Heart right ventricle (tissue), 16 donors: Measurements from ENCODE around the gene EIF4B. TPM values are rescaled to one million over a fixed set of nuclear protein-coding genes. Genes with fewer than 3 reads are reported as not detected.

ENCODE experiments used
- ATAC-seq, 8 donors: fragments of 200-7000 bp; cut with Tn5 transposase; one replicate each; pipeline ENCODE4 v1.9.1; 2020; ENCODE audit warnings: mild to moderate bottlenecking in 8 of 8, moderate library complexity in 8 of 8, moderate number of reproducible peaks in 1 of 8
- DNase-seq, 2 donors: peaks; one replicate each; pipeline ENCODE4 v3.0.0-alpha.2; 2020
- H3K27ac ChIP-seq, 10 donors: fragments of 200-600 bp; sonication (generic) in 2 of 10; one replicate each; pipeline versions ENCODE4 v1.5.0 to v1.8.0; 2020 to 2022; ENCODE audit warnings: mild to moderate bottlenecking in 3 of 10
- H3K27me3 ChIP-seq, 7 donors: fragments of 200-600 bp; one replicate each; pipeline ENCODE4 v1.8.0; 2021 to 2022; ENCODE audit warnings: mild to moderate bottlenecking in 2 of 7
- H3K36me3 ChIP-seq, 9 donors: fragments of 200-600 bp; sonication (generic) in 1 of 9; one replicate each; pipeline versions ENCODE4 v1.5.0 to v1.8.0; 2020 to 2022; ENCODE audit warnings: mild to moderate bottlenecking in 2 of 9
- H3K4me1 ChIP-seq, 9 donors: fragments of 200-600 bp; sonication (generic) in 1 of 9; one replicate each; pipeline versions ENCODE4 v1.5.0 to v1.8.0; 2020 to 2022; ENCODE audit warnings: mild to moderate bottlenecking in 4 of 9
- H3K4me3 ChIP-seq, 10 donors: fragments of 200-600 bp; sonication (generic) in 2 of 10; one replicate each; pipeline versions ENCODE4 v1.5.0 to v1.8.0; 2020 to 2022; ENCODE audit warnings: mild to moderate bottlenecking in 7 of 10, moderate library complexity in 2 of 10
- H3K9me3 ChIP-seq, 11 donors: fragments of 200-600 bp in 10 of 11; sonication (generic) in 2 of 11; one replicate each; pipeline versions ENCODE4 v1.5.0 to v1.8.0; 2013 to 2022; ENCODE audit warnings: mild to moderate bottlenecking in 2 of 11, control low read depth in 1 of 11, moderate library complexity in 1 of 11
- CTCF ChIP-seq, 9 donors: fragments of 200-600 bp; sonication (generic) in 2 of 9; IDR thresholded peaks; one replicate each; pipeline versions ENCODE4 v1.5.0 to v1.8.0; 2021 to 2022; ENCODE audit warnings: antibody characterized with exemption in 9 of 9, mild to moderate bottlenecking in 5 of 9, moderate library complexity in 1 of 9
- WGBS, 2 donors: extraction: QIAGEN DNeasy Blood & Tissue Kit; methylation state at CpG; one replicate each; pipeline ENCODE4 v1.1.7; 2013; ENCODE audit warnings: inconsistent platforms in 1 of 2; 5-methylcytosine and 5-hydroxymethylcytosine counted together
- intact Hi-C, 10 donors: fragments of 100-400 bp; cut with DNase I; formaldehyde crosslinking; loops; one replicate each; pipeline versions ENCODE4 v1.11.1 to v1.14.2; 2022
- polyA plus RNA-seq, 2 donors: library from polyadenylated mRNA; stranded (reverse); fragments of 200-250 nt; gene quantifications; one replicate each; pipeline ENCODE4 v1.2.3, GENCODE V29; 2013
- total RNA-seq, 10 donors: library from RNA; stranded (reverse); fragmentation: NEBNext Ultra II Directional in 3 of 10; extraction: Animal tissue kit (Norgen Biotek cat#: 25700) in 3 of 10; gene quantifications; one replicate each; pipeline versions ENCODE4 v1.2.1 to v1.2.4, GENCODE V29; 2021 to 2023
- donor health status: Arrhythmogenic right ventricular cardiomyopathy.
- donor health status: ischemic (EF 13 %, LVEDD 7.1; RV severe dilation, severe dysfunction).
- donor health status: healthy with polysubstance abuse.
- donor health status: DM: no; HTN: yes; CAD: no.
- donor health status: DM: no; HTN: no; CAD: no.
- donor health status: ischemic (EF 25% LVEDD 6.9; RV normal size, moderate dysfunction).
- donor health status: ischemic (EF 25% LVEDD 5.7; RV mildly dilated, moderate dysfunction).
- donor health status: healthy.
- donor health status: DM: yes; HTN: yes; CAD: no.
- donor health status: Ischemic cardiomyopathy.
- donor health status: ischemic (EF 35%, LVEDD 5.7; RV mildly dilated, moderate dysfunction).
- donor health status: nonischemic (EF 11% LVEDD 7.7; RV severe dilation, severe dysfunction).
- donor health status: DM: yes; HTN: yes; CAD: no.
- donor health status: PGD.
- donor health status: ischemic (EF 29% LVEDD 5.4; RV normal size, mild dysfunction).
- donor health status: nonischemic (EF 23%, LVEDD 6.1; RV moderate dilation, normal function).

EIF4B gene
- total and polyA plus RNA-seq, 12 donors, result 53.2 to 477 (median 423) TPM

- ATAC-seq, result no peak
- Histone ChIP-seq H3K9me3 (no peaks in the 10 kb centered on the region), H3K4me3 (peak overlapping the region in 2 of 10 donors; percentile 1 to 79), H3K4me1 (peaks cover 25 to 63% (median 60%) of the 10 kb centered on the region in 9 donors), H3K27ac (peak overlapping the region in 9 of 10 donors; percentile 2 to 100 (median 99)), H3K27me3 (peaks cover 0 to 5% (median 0%) of the 10 kb centered on the region in 7 donors), H3K36me3 (peaks cover 0 to 37% (median 11%) of the 10 kb centered on the region in 9 donors)
- intact Hi-C loops, result no loop called here
- WGBS, 2 donors, result 46 to 54% methylated on average over 10 of the region's 10 CpGs
- TF ChIP-seq CTCF (IDR thresholded peaks at IDR 0.05), result no peak
- peak in 1 of 2 donors; percentile 62 for DNase-seq
These were observed 37.9 kb downstream of the EIF4B start for GRCh38 chr12:53044052-53044581.

DNA sequence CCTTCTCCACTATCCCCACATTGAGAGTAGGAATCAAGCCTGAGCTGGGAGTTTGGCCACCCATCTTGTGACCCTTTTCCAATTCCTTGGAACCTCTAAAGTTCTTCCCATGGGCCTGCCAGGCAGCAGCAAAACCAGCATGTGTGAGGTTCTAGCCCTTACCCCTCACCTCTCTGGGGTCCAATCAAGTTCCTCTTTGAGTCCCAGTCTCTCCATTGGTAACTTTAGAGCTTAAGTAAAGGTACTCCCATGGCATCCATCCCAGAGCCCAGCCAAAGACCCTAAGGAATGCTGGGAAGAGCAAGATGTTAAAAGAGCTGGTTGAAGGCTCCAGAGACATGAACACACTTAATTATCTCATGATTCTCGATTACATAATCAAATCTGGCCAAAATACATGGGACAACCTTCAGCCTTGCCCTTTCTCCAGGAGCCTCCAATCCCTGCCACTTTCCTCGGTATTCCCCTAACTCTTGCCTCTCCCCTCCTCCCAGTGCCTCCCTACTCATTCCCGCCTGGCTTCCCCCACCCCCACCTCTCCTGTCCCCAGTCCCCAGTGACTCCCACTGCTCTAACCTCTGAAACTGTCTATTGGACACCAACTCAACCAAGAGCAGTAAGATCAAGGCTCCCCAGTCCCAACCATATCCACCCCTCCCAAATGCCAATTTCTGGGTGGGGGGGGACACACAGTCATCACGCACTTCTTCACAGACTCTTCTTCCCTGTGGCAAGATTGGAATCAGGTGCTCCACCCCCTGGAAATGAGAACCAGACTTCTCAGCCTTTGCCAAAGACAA, 38.8 kb downstream of the EIF4B start:
- DNase-seq, result peak in 1 of 2 donors; percentile 5

DNA sequence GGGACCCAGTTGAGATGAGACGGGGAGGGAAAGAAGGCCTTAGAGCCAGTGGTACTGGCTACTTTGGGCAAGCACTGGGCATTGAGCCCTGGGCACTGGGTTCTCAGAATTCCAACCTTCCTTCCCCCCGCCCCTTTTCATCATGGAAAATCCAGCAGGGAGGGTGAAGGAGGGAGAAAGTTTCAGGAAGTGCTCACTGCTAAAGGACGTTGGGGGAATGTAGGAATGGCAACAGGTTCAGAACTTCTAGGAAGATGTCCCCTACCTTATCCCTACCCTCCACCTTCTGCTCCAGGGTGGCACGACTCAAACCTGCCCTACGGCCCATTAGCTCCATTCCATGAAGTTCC, 39.4 kb downstream of the EIF4B start:
- ATAC-seq, result peak in 1 of 8 donors; percentile 1

More for the DNA sequence above, 38.8 kb downstream of the EIF4B start:
- WGBS, 2 donors, result 55 to 62% methylated on average over 4 of the region's 4 CpGs
- Histone ChIP-seq H3K9me3 (no peaks in the 10 kb centered on the region), H3K27me3 (peaks cover 0 to 5% (median 0%) of the 10 kb centered on the region in 7 donors), H3K4me1 (peaks cover 23 to 68% (median 57%) of the 10 kb centered on the region in 9 donors), H3K36me3 (peaks cover 0 to 27% (median 3%) of the 10 kb centered on the region in 9 donors), H3K4me3 (peak overlapping the region in 8 of 10 donors; percentile 49 to 84 (median 76)), H3K27ac (peak overlapping the region; percentile 93 to 100 (median 99))
- no peak for TF ChIP-seq CTCF (IDR thresholded peaks at IDR 0.05)
- intact Hi-C loops, result loop anchor here in 2 of 10 donors (5.0 kb wide), 1 partner anchor 38 kb away; the partner anchor contains the start of gene EIF4B (in 2 of the 2)
- ATAC-seq, result no peak

More for the DNA sequence above, 39.4 kb downstream of the EIF4B start:
- H3K36me3 ChIP-seq, result peaks cover 0 to 21% (median 0%) of the 10 kb centered on the region in 9 donors
- peak overlapping the region in 9 of 10 donors; percentile 49 to 84 (median 75) for H3K4me3 ChIP-seq
- 35 to 38% methylated on average over 5 of the region's 5 CpGs for WGBS, 2 donors
- intact Hi-C loops, result loop anchor here in 2 of 10 donors (5.0 kb wide), 1 partner anchor 38 kb away; the partner anchor contains the start of gene EIF4B (in 2 of the 2)
- peak overlapping the region; percentile 93 to 100 (median 99) for H3K27ac ChIP-seq
- peak in 1 of 2 donors; percentile 72 for DNase-seq
- H3K4me1 ChIP-seq, result peaks cover 23 to 74% (median 57%) of the 10 kb centered on the region in 9 donors
- TF ChIP-seq CTCF (IDR thresholded peaks at IDR 0.05), result no peak
- H3K27me3 ChIP-seq, result peaks cover 0 to 5% (median 0%) of the 10 kb centered on the region in 7 donors
- no peaks in the 10 kb centered on the region for H3K9me3 ChIP-seq
